ENCODE results near the gene ELAVL1.
"Not testable (repeated sequence)": the region's sequence is repeated elsewhere in the genome, so short reads cannot be mapped to it uniquely, and the experiment has no call there.

The ELAVL1 gene

GRCh38 chr19:7968008-7968795 lies 37.2 kb downstream of the ELAVL1 start:
- DNase-seq: no peak

DNA sequence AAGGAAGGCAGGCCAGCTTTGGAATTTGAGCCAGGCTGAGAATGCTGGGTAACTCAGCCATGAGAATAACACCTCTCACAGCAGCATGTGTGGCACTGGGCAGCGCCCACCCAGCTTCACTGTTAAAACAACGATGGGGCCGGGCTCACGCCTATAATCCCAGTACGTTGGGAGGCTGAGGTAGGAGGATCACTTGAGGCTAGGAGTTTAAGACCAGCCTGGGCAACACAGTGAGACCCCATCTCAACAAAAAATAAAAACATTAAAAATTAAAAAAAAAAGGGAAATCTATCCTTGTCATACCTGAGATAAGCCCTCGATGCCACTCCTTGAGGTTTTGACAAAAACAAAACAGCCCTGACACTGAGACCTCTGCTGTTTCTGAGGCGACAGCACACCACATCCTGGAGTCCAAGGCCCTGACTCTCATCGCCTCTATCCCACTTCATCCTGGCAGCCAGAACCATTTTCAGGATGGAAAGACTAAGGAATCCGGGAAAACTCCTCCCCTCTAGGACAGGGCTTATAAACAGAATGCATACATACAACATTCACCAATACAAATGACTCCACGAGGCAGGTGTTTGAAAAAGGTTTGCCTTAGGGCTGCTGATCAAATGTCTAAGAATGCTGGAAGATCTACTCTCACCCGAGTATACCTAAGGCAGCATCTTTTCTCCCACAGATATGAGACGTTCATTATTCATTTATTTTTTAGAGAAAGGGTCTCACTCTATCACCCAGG lies 39.3 kb downstream of the ELAVL1 start:
- no peak for DNase-seq

DNA sequence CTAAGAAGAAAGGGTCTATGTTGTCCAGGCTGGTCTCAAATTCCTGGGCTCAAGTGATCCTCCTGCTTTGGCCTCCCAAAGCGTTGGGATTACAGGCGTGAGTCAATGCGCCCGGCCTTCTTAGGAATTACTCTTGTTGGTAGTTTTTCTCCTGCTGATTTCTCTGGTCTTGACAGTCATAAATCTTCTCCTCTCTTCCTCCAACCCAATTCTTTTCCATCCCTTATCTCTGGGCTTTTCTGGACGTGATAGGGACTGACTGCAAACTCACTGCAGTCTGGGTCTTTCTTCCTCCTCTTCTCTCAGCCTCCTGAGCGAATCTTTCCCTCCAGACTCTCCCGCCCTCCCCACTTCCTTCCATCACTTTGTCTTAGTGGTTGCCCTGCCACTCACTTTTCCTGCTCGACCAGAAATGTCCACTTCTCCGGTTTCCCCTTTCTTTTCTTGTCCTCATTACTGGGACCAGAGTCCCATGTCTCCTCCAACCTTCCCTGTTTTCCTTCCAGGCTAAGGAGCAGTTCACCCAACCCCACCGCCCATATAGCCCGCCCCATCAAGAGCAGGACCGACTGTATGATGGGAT lies 40.1 kb downstream of the ELAVL1 start:
- no peak for DNase-seq

DNA sequence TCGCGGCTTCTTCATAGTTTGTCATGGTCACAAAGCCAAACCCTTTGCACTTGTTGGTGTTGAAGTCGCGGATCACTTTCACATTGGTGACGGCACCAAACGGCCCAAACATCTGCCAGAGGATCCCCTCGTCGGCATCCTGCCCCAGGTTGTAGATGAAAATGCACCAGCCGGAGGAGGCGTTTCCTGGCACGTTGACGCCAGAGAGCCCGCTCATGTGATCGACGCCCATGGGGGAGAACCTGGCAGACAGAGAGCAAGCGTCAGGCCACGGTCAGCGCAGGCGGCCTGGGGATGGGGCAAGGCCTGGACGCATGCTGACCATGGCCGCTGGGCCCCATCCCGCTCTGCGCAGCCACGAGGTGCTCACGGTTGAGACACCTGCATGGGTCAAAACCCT lies 41.9 kb downstream of the ELAVL1 start:
- no peak for DNase-seq

- DNase-seq: no peak
Observed at GRCh38 chr19:7962644-7963268, 42.7 kb downstream of the ELAVL1 start.

GRCh38 chr19:7961920-7962626 lies 43.4 kb downstream of the ELAVL1 start:
- DNase-seq: no peak

GRCh38 chr19:7961082-7961481 lies 44.4 kb downstream of the ELAVL1 start:
- not testable (repeated sequence) for DNase-seq

DNA sequence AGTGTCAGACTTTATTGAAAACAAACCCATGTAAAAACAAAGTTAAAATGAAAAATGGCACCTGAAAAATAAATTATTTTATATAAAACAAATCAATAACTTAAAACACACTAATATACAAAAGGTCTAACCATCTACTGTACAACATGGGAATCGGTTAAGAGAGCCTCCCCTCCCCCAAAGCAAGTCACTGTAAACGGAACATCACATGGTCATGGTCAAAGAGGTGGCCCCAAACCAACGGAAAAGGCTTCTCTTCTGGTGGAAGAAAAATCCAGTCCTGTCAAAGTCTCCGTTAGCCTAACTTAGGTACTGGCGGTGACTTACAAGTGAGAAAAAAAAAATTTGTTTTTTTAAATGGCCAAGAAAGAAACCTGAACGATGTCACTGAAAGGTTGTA lies 46.2 kb downstream of the ELAVL1 start:
- DNase-seq: no peak

DNA sequence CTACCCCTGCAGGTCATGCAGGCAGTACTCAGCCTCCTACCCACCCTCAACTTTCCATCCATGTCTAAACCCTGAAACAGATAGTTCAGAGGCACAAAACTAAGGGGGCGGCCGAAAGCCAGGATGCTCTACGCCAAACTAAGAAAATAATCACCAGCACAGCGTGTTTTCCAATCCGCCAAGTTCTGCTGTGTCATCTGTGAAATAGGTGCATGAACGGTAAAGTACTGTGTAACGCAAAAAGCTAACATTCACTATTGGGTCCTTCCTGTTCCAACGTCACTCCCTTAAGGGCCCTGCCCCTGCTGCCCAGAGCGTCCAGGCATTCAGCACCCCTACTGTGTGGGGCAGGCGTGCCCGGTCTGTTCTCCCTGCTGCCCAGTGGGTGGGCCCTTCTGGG lies 49.7 kb downstream of the ELAVL1 start:
- DNase-seq: no peak

DNA sequence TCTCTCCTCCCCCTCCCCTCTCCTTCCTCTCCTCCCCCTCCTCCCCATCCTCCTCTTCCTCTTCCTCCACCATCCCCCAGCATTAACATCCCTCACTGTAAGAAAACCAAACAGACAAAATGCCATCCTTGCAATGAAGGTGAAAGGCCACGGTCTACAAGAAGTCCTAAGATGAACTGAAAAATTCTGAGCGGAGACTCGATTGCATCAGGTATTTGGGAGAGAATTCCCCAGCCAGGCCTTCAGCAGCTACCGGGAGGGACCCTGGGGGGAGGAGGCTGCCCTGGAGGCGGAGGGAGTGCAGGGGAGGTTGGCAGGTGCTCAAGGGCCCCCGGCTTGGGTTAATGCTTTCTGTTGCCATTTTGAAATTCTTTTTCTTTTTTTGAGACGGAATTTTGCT lies 51.9 kb downstream of the ELAVL1 start:
- no peak for DNase-seq

- DNase-seq: no peak
Observed at GRCh38 chr19:7953060-7953459, 52.4 kb downstream of the ELAVL1 start.

DNA sequence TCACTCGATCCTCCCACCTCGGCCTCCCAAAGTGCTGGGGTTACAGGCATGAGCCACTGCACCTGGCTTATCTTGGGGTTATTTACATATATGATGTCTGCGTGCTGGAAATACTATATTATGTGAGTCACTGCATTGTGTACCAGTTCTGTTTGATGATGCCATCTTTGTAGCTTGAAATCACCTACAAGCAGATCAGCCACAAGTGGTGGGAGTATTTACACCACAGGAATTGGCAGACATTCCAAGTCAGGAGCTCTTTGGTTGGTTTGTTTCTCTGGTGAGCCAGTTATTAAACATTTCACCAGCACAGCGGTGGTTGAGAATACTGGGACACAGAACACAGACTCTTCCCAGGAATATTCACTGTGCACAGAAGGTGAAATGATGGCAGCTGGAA lies 57.5 kb downstream of the ELAVL1 start:
- DNase-seq: no peak

DNA sequence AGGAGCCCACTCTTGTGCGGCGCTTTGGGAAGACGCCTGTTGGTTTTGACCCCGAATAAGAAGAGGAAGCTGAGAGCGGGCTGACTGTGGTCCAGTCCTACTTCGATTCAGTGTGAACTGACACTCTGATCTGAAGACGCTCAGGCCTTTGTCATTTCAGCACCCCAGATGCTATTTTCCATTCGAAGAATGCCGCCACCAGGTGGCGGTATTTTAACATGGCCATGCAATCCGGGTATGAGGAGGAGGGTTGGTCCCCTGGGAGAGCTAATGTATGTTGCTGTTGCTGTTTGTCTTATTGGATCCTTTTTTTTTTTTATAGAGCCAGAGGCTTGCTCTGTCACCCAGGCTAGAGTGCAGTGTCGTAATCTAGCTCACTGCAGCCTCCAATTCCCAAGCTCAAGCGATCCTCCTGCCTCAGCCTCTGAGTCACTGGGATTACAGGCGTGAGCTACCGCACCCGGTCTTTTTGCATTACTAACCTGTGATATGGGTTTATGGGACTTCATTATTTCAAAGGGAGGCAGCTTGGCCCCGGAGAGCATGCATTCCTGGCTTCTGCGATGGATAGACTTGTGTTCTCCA lies 61.2 kb downstream of the ELAVL1 start:
- peak; percentile 96 for DNase-seq

DNA sequence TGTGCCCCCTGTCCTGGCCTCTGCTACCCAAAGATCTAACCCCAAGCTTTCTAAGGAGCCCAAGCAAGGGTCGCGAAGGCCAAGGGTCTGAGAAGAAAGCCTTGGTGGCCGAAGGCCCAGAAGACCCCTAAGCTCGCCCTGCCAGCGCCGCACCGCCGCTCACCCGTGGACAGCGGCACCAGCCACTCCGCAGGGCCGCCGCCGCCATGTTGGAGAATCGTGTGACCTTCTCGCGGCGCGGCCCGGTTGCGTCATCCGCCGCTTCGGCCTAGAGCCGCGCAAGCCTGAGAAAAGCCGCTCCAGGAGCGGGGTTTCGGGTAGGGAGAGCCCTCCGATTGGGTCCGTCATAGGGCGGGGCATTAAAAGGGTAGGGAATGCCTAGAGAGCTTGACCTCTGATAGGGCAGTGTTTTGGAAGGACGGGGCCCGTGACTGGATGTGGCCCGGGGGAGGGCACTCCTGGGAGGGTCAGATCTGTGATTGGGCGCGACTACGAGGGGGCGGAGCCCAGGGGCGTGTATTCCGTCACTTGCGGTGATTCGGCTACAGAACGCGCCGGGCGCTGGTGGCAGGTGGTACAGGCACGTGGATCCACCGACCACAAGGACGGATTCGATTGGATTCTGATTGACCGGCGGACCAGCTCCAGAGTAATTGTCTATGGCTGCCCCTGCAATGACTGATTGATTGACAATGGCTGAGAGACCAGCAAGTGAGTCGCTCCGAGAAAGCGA lies 61.8 kb downstream of the ELAVL1 start, which contains the start of gene TIMM44:
Gene TIMM44 (minus strand): TSS at position 223 of the 733 bp plus-strand sequence. CDS start 15 bp downstream, at position 208.
- DNase-seq: peak; percentile 98

DNA sequence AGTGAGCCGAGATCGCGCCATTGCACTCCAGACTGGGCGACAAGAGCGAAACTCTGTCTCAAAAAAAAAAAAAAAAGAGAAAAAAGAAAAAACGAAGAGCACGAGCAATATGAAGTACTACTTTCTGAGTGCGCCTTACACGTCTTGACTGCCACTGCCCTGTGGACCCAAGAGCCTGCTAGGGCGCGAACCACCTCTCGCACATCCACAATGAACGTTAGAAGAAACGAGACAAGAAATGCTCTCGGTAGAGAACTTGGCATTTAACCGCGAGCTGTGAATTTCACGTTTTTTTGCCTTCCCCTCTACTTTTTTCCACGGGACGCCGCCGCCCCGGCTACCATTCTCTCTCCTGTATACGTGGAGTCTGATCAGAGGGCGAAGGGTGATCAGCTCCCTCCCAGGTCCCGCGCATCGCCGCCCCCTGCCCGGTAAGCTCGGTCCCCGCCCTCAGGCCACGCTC lies 62.4 kb downstream of the ELAVL1 start:
- no peak for DNase-seq

DNA sequence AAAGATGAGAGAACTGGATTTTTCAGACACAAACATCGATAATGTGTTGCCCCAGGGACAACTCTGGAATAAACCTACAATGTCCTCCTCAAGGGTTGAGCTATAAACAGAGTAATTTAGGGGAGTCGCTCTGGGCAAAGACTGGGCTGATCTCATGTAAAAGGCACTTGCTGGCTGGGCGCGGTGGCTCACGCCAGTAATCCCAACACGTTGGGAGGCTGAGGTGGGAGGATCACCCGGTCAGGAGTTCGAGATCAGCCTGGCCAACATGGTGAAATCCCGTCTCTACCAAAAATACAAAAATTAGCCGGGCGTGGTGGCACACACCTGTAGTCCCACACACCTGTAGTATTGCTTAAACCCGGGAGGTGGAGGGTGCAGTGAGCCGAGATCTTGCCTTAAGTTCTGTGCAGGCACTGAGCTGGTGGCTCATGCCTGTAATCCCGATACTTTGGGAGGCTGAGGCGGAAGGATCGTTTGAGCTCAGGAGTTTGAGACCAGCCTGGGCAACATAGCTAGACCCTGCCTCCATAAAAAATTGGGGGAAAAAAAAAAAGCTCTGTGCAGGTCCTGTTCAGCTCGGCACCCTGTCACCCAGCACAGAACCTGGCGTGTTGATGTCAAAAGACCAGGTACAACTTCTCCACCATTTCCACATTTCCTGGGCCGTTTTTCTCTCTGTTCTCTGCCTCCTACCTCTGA lies 63.4 kb downstream of the ELAVL1 start:
- no peak for DNase-seq

DNA sequence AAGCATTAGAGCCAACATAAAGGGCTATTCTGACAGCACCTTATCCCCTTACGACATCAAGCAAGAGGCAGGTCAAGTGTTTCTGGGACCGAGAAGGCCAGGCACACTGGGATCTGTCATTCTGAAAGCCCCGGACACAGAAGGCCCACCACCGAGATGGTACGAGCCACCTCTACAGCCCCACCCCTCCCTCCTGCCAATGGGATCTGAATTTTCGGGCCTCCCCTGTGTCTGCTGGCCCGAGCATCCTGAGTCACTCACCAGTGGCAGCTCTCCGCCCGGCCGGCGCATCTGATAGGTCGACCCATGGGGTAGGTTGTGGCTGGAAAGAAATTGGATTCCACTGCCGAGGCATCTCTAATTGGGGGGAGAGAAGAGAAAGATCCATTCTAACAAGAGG lies 64.6 kb downstream of the ELAVL1 start:
- no peak for DNase-seq

DNA sequence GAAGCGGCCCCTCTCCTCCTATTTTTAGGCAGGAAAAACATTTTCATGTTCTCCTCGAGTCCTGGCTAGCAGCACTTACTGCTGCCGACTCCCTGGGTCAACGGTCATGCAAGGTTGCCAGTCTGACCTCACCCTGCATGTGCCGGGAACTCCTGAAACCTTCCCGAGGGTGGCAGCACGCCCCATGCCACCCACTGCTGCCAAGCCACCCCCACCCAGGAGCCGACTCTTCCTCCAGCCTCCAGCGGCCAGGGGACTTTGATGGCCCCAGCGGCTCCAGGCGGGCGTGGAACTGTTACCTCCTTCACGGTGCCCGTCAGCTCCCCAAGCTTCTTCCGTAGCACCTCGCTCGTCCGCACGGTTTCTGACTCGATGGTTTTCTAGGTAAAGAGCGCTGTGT lies 70.7 kb downstream of the ELAVL1 start:
- DNase-seq: no peak

DNA sequence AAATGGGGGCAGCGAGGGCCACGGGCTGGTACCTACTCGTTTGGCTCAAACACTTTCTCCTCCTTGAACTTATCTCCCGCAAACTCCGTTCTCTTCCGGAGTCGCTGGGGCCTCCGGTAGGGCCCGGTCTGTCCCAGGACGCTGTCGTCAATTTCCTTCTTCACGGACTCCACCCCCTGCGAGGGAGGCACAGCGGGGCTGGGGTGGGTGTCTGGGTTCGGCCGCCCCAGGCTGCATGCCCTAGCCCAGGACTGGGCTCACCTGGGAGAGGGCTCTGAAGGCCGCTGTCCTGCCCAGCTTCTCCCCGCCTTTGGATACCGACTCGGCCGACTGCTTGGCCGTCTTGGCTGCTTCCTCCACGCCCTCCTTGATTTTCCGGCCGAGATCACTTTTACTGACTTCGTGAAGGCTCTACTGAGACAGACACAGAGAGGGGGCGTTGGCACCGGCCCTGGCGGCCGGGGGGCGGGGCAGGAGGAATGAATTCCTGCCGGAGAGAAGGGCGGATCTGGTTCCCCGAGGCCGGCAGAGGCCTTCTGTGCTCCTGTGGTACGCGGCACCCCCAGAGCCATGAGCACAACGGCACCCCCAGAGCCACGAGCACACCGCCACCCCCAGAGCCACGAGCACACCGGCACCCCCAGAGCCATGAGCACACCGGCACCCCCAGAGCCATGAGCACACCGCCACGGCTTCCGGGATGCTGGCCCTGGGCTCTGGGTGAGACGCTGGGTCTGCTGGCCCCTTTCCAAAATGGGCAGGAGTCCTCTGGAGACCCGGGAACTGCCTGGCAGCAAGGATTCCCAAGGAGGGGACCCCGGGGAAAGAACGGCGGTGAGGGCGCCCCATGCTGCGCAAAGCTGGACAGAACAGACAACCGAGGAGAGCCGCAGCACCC lies 71.4 kb downstream of the ELAVL1 start:
- no peak for DNase-seq

DNA sequence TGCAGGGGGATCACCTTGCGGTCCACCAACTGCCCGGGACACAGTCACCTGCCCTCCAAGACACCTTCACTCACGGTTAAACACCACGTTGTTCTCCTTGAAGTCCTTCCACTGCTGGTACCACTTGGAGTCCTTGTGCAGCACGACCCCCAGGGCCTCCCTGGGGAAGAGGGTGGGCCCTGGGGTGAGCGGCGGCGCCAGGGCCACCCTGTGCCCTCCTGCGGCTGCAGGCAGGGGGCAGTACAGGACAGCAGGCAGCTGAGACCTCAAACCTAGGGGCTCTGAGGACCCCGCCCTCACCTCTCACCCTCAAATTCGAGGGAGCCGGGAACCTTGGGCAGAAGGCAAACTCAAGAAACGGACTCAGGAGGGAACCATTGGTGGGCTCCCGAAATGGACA lies 72.0 kb downstream of the ELAVL1 start:
- DNase-seq: no peak

All from retina (tissue), 1 donor.